ENCODE data around the gene ZBED1. TPM values are rescaled to one million over a fixed set of nuclear protein-coding genes. Genes with fewer than 3 reads are reported as not detected.
"Not testable (repeated sequence)": the region's sequence is repeated elsewhere in the genome, so short reads cannot be mapped to it uniquely, and the experiment has no call there.

The ZBED1 gene
- total RNA-seq, 3 donors from 2014 or later, result 37.6 to 38.7 (median 37.6) TPM

- Histone ChIP-seq H3K27me3 (no peaks in the 10 kb centered on the region), H3K4me1 (no peaks in the 10 kb centered on the region), H3K27ac (no peak overlapping the region), H3K9me3 (no peaks in the 10 kb centered on the region), H3K4me3 (no peak overlapping the region), H3K36me3 (no peaks in the 10 kb centered on the region)
- no peak for DNase-seq (ENCODE audit: low spot score in 2 of 2)
- TF ChIP-seq POLR2A (IDR thresholded peaks at IDR 0.05), result no peak
- TF ChIP-seq POLR2AphosphoS5 (IDR thresholded peaks at IDR 0.05), result no peak
- intact Hi-C loops (cut with DNase I; ENCODE audit: low total_unique reads), result no loop called here
Measured at GRCh38 chrX:2458309-2458708, 42.5 kb downstream of the ZBED1 start.

GRCh38 chrX:2457289-2458133 lies 43.3 kb downstream of the ZBED1 start:
- no peak for DNase-seq (ENCODE audit: low spot score in 2 of 2)
- Histone ChIP-seq H3K36me3 (no peaks in the 10 kb centered on the region), H3K27ac (no peak overlapping the region), H3K4me3 (no peak overlapping the region), H3K4me1 (no peaks in the 10 kb centered on the region), H3K27me3 (no peaks in the 10 kb centered on the region), H3K9me3 (no peaks in the 10 kb centered on the region)
- intact Hi-C loops (cut with DNase I; ENCODE audit: low total_unique reads), result no loop called here
- no peak for TF ChIP-seq POLR2AphosphoS5 (IDR thresholded peaks at IDR 0.05)
- no peak for TF ChIP-seq CTCF (IDR thresholded peaks at IDR 0.05)
- no peak for TF ChIP-seq POLR2A (IDR thresholded peaks at IDR 0.05)

GRCh38 chrX:2456091-2456490 lies 44.7 kb downstream of the ZBED1 start:
- H3K9me3 ChIP-seq; H3K27me3 ChIP-seq; H3K36me3 ChIP-seq; intact Hi-C loops (cut with DNase I; ENCODE audit: low total_unique reads); H3K4me1 ChIP-seq; H3K4me3 ChIP-seq; DNase-seq (ENCODE audit: low spot score in 2 of 2); H3K27ac ChIP-seq: not testable (repeated sequence)

- H3K4me3 ChIP-seq; H3K36me3 ChIP-seq; intact Hi-C loops (cut with DNase I; ENCODE audit: low total_unique reads); H3K27ac ChIP-seq; DNase-seq (ENCODE audit: low spot score in 2 of 2); H3K27me3 ChIP-seq; H3K9me3 ChIP-seq; H3K4me1 ChIP-seq: not testable (repeated sequence)
Measured at GRCh38 chrX:2454620-2455019, 46.2 kb downstream of the ZBED1 start.

GRCh38 chrX:2452799-2453198 lies 48.0 kb downstream of the ZBED1 start:
- intact Hi-C loops (cut with DNase I; ENCODE audit: low total_unique reads), result no loop called here
- TF ChIP-seq CTCF (IDR thresholded peaks at IDR 0.05) (no peak), POLR2AphosphoS5 (IDR thresholded peaks at IDR 0.05) (no peak)

GRCh38 chrX:2452317-2452784 lies 48.4 kb downstream of the ZBED1 start:
- Histone ChIP-seq H3K27me3 (no peaks in the 10 kb centered on the region), H3K36me3 (no peaks in the 10 kb centered on the region), H3K9me3 (no peaks in the 10 kb centered on the region), H3K27ac (no peak overlapping the region), H3K4me3 (no peak overlapping the region), H3K4me1 (no peaks in the 10 kb centered on the region)
- intact Hi-C loops (cut with DNase I; ENCODE audit: low total_unique reads), result no loop called here
- no peak for DNase-seq (ENCODE audit: low spot score in 2 of 2)
- TF ChIP-seq POLR2A (IDR thresholded peaks at IDR 0.05) (no peak), CTCF (IDR thresholded peaks at IDR 0.05) (no peak), POLR2AphosphoS5 (IDR thresholded peaks at IDR 0.05) (no peak)

More at GRCh38 chrX:2452799-2453198, 48.0 kb downstream of the ZBED1 start:
- Histone ChIP-seq H3K4me1 (no peaks in the 10 kb centered on the region), H3K27ac (no peak overlapping the region), H3K9me3 (no peaks in the 10 kb centered on the region), H3K36me3 (no peaks in the 10 kb centered on the region), H3K4me3 (no peak overlapping the region), H3K27me3 (no peaks in the 10 kb centered on the region)
- DNase-seq (ENCODE audit: low spot score in 2 of 2), result no peak
